ENCODE data around the gene SCTR.

Gene SCTR

DNA sequence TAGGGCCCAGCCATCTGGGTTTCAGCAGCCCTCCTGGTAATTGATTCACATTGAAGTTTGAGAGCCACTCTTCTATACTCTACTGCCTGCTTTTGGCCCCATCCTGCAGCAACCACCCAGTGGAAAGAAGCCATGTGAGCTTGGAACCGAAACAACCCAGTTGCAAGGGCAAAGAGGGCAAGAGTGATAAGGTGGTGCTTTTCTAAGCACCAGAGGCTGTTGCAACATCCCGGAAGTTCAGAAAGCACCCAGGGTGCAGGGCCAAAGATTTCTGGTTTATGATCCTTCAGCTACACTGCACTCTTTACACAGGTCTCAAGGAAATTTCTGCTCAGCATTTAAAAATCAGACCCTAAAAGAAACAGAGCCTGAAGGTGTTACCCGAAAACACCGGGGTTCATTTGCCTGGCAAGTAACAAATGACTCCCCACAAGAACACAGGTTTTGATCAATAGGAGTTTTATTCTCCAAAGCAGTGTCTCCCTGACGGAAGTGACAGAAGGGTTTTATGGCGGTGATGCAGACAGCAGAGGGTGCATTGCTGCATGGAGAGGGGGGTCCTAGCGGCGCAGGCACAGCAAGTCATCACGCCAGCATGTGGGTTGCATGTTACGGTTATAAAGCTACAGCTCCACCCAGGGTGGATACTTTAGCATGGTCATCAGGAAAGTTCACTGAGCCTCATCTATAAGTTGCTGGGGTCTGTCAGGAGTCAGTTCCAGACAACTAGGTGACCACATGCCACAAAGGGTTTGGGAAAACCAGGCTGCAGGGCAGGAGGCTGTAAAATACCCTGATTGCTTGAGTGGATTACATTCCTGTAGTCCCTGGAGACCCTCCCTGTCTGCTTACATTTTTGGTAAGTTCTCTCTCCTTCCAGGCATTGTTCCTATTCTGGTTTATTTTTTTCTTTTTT lies 121.4 kb downstream of the SCTR start:
- no peak for DNase-seq

- no peak for DNase-seq
Observed at GRCh38 chr2:119402106-119402505, 122.2 kb downstream of the SCTR start.

DNA sequence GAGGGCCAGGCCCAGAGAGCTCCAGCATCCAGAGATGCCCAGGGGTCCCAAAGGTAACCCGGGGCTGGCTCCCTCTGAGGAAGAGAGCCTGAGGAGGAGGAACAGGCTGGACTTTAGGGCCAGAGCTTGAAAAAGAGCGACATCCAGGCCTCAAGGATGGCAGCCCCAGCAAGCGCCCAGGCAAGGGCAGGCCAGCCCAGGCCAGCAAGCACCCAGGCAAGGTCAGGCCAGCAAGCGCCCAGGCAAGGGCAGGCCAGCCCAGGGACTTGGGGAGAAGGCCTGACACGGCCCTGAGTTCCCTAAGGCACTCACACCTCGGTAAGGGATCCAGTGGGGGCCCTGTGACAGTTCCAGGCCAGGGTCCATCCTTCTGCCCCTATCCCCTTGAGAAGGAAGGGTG lies 127.1 kb downstream of the SCTR start:
- DNase-seq: no peak

DNA sequence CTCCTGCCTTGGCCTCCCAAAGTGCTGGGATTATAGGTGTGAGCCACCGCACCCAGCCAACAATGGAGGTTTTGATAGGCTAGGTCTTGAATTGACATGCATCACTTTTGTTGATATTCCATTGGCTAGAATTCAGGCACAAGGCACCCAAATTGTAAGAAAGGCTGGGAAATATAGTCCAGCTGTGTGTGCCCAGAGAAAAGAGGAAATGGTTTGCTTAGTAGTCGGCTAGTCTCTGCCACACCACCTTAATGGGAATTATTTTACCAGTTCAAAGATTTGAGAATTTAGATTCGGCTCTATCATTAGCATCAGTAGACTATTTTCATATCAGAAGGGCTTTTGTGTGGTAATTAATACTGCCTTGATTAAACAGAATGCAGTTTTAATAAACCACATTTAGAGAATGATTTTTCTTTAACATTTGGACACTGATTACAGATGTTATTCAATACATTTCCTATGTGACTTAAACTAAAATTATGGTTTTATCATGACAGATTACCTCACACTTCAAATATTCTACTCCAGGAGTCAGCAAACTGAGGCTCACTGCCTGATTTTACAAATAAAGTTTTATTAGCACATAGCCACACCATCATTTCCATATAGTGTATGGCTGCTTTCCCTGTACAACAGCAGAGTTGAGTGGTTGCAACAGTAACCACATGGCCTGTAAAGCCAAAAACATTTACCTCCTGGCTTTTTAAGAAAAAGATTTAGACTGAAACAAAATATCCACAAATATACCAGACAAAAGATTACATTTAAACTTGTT lies 130.1 kb downstream of the SCTR start:
- DNase-seq: no peak
